Activated CD4-positive, alpha-beta T cell treated with anti-CD3 and anti-CD28 coated beads for 24 hours (primary cell): ENCODE results near the gene TMEM203.
A peak's percentile ranks its signal among the peaks of the same experiment; 100 is the strongest.

Experiments used
- DNase-seq, 2 donors: peaks; one replicate each; pipeline ENCODE4 v3.0.0-alpha.2; 2020; ENCODE audit warnings: low read depth in 2 of 2

The TMEM203 gene

GRCh38 chr9:137219757-137220316 lies 14.4 kb upstream of the TMEM203 start:
- DNase-seq, result no peak

GRCh38 chr9:137218754-137219271 lies 13.4 kb upstream of the TMEM203 start:
- no peak for DNase-seq

- no peak for DNase-seq
These were observed 12.8 kb upstream of the TMEM203 start for GRCh38 chr9:137218212-137218753.

- DNase-seq, result no peak
These were observed 12.1 kb upstream of the TMEM203 start for GRCh38 chr9:137217276-137218211.

GRCh38 chr9:137216188-137216965 lies 10.9 kb upstream of the TMEM203 start:
- DNase-seq, result no peak

- DNase-seq, result no peak
These were observed 9.9 kb upstream of the TMEM203 start for GRCh38 chr9:137215196-137215986.

- DNase-seq, result no peak
These were observed 9.2 kb upstream of the TMEM203 start for GRCh38 chr9:137214620-137215019.

- DNase-seq, result no peak
These were observed 8.0 kb upstream of the TMEM203 start for GRCh38 chr9:137213160-137214060.

- no peak for DNase-seq
These were observed 7.1 kb upstream of the TMEM203 start for GRCh38 chr9:137212520-137212919.

GRCh38 chr9:137211532-137211931 lies 6.1 kb upstream of the TMEM203 start:
- DNase-seq, result no peak

- no peak for DNase-seq
These were observed 1.2 kb upstream of the TMEM203 start for GRCh38 chr9:137206602-137207001.

- no peak for DNase-seq
These were observed 720 bp downstream of the TMEM203 start for GRCh38 chr9:137204731-137205125.

GRCh38 chr9:137202966-137203365 lies 2.5 kb downstream of the TMEM203 start:
- DNase-seq, result no peak

GRCh38 chr9:137201205-137201868 lies 4.1 kb downstream of the TMEM203 start:
- DNase-seq, result no peak

GRCh38 chr9:137200311-137201204 lies 4.9 kb downstream of the TMEM203 start, which contains the start of gene TPRN:
Gene TPRN (minus strand): TSS chr9:137200741. CDS start chr9:137200711, 30 bp downstream.
- DNase-seq, result peak; percentile 96 to 98

GRCh38 chr9:137199411-137200121 lies 5.9 kb downstream of the TMEM203 start:
- DNase-seq, result no peak

GRCh38 chr9:137198902-137199283 lies 6.6 kb downstream of the TMEM203 start:
- no peak for DNase-seq
